ENCODE results near the gene USP49.

- TF ChIP-seq GATA2 (IDR thresholded peaks at IDR 0.05; ENCODE audit: low read depth, low read length) (no peak), GATA3 (IDR thresholded peaks at IDR 0.05; ENCODE audit: low read depth, low read length) (no peak)
Measured at GRCh38 chr6:41826343-41827022, 68.7 kb downstream of the USP49 start.
